ENCODE results near the gene OR5J2.
"Not testable (repeated sequence)": the region's sequence is repeated elsewhere in the genome, so short reads cannot be mapped to it uniquely, and the experiment has no call there.

Gene OR5J2

DNA sequence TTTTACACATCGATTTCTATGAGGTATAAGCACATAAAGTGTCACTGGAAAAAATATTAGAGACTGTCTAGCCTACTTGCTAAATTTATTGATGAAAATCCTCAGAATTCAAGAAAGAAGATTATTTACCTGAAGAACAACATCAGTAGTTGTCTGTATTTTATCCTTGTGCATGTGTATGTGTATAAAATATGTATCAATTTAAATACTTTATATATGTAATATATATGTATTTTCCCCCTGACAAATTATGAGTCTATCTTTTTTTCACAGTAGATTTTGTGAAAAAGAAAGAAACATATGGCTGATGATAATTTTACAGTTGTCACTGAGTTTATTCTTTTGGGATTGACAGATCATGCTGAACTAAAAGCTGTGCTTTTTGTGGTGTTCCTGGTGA lies at the start of gene OR5J2:
TSS of gene OR5J2 (plus strand) at position 301 of the 400 bp plus-strand sequence. CDS start at position 301, 0 bp downstream.
- DNase-seq: no peak

DNA sequence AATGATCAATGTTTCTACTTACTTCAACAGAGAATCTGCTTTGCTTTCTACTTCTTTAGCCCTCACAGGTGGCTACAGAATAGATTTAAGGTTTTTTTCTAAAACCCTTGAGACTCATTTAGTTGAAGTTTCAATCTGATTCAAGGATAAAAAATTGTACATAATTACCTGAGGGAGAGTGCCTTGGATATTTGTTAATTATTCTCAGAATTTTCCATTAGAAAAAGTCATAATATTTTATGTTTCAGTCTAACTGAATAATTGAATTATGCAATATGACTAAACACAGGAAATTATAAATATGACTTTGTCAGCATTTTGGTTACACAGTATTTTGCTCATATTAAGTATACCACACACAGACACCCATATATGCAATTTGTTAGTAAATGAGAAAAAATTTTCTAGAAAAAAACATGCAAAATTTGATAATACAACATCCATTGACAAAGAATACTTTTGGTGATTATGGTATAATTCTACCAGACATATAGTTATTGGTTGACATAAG lies 36.2 kb upstream of the OR5J2 start, which contains the start of gene OR8J3:
TSS of gene OR8J3 (minus strand) at position 51 of the 511 bp plus-strand sequence. CDS start 2,483 bp downstream, outside the sequence.
- DNase-seq: no peak

DNA sequence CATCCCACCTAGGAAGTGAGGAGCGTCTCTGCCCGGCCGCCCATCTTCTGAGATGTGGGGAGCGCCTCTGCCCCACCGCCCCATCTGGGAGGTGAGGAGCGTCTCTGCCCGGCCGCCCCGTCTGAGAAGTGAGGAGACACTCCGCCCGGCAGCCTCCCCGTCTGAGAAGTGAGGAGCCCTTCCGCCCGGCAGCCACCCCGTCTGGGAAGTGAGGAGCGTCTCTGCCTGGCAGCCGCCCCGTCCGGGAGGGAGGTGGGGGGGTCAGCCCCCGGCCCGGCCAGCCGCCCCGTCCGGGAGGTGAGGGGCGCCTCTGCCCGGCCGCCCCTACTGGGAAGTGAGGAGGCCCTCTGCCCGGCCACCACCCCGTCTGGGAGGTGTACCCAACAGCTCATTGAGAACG lies 32.7 kb upstream of the OR5J2 start:
- DNase-seq: not testable (repeated sequence)

DNA sequence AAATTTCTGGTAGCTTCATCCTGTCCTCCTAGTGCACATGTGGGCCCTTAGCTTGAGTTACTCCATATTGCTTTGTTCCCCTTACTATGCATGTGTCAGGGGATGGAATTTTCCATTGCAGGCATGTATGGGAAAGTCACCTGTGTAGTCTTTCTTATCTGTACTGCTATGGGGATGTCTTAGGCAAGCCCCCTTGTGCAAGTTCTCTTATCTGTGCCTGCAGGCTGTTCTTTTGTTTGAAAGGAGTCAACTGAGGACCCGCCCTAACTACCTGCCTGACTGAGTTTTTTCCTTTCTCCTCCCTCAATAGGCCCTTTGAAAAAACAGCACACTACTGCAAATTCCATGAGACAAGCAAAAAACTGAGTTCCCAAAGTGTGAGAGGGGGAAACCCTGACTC lies 25.0 kb upstream of the OR5J2 start:
- DNase-seq: no peak

DNA sequence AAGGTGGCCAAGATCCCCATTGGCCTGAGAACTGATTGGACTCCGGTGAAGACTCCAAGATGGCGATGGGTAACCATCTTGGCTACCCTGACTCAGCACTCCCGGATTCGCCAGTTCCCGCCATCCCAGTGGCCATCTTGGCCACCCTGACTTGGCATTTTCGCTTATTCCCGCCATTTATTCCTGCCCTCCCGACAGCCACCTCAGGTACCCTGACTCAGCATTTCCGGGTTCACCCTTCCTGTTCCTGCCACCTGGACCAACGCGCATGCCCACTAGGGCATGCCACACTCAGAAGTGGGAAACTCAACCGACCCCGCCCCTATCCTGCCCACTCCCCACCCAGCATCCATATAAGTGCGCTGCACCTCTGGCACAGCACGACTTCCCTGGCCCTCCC lies 24.1 kb upstream of the OR5J2 start:
- DNase-seq: no peak

DNA sequence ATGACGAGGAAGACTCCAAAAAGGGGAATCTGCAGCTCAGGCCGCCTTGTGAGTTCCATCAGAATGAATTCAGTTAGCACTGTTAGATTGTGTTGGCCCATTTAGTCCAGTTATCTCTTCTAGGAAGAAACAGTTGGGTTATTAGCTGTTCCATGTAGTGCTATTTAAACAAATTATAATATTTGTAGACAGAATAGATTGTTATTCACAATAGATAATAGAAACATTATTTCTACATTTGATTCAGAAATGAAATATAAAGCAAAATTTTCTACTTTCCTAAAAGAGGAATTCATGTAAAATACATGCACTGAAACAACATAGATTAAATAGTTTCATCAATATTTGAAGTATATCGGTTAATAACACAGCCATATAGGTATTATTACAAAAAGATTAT lies 16.2 kb upstream of the OR5J2 start, which contains the start of gene OR8K5:
TSS of gene OR8K5 (minus strand) at position 101 of the 400 bp plus-strand sequence. CDS start at position 101, 0 bp downstream.
- DNase-seq: no peak

DNA sequence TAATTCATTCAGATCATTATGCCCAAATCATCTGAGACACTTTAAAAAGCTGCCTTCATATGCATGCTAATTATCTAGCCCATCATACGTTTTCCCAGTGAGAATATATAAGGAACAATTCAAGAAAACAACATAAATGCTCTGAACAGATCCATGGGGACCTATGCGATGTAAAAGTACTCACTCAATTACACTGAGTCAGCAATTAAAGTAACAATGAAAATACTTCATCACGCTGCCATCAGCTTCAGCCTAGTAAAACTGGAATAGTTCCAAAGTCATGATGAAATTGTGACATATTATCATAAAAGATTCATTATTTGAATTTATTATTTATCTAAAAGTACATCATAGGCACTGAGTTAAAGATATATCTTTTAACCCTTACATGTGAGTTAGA lies 12.6 kb upstream of the OR5J2 start:
- DNase-seq: no peak

DNA sequence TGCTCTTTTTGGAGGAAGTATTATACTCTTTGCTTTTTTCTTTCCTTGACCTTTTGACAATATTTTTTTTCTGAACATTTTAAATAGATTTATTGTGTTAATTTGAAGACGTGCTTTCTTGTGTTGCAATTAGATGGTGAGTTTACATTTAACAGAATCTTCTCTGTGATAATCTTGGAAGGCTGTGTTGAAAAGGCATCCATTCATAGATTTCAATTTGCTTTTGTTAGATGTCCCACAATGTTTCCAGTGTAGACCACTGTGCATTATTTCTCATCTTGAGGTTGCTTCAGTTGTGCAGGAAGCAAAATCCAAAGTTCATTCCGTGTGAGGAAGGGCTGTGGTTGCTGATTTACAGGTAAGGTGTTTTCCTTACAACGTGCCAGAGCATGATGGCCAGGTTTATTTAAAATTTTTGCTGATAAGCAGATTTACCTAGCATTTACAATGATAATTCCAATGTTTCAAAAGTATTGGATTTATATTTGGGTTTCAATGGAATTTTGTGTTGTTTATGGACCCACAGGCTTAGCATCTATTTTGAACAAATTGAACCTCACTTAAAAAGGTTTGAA lies 4.1 kb upstream of the OR5J2 start:
- no peak for DNase-seq

DNA sequence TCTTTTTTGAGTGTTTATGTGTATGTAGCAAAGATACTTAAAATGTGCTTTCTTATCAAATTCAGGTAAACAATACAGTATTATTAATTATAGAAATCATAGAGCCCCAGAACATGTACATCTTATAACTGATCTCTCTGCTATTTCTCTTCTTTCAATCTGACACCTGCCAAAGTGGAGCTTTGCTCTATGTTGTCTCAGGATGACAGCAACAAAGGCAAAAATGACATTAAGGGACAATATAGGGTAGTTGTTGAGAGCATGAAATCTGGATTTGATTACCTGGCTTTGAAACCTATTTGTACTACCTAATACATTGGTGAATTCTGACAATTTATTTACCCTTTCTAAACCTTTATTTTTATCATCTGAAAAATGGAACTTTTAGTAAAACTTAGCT lies 7.0 kb downstream of the OR5J2 start:
- DNase-seq: no peak

DNA sequence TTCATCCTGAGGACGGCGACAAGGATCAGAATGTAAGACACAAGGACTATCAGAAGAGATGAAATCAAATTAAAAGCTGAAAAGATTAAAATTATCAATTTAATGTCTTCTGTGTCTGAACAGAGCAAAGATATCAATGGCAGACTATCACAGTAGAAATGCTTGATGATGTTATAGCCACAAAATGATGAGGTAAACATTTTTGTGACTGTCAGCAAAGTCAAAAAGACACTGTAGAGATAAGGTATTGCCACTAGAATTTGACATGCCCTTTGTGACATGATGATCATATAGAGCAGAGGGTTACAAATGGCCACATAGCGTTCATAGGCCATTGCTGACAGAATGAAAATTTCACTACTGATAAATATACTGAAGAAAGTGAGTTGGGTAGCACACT lies 12.2 kb downstream of the OR5J2 start:
- no peak for DNase-seq

DNA sequence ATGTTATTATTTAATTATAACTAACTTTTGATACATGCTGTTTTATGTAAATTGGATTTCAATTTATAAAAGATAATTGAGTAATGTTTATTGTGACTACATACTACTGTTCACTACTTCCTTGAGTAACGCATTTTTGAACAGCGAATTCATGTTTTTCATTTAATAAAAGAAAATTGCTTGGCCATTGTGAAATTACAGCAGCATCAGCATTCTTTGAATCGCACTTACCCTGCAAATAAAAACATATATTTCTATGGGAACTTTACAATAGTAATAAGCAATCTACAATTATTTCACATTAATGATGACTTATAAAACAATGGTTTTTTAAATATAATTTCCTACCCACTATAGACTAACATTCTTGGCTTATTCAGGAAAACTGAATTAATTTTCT lies 20.3 kb downstream of the OR5J2 start:
- DNase-seq: no peak

DNA sequence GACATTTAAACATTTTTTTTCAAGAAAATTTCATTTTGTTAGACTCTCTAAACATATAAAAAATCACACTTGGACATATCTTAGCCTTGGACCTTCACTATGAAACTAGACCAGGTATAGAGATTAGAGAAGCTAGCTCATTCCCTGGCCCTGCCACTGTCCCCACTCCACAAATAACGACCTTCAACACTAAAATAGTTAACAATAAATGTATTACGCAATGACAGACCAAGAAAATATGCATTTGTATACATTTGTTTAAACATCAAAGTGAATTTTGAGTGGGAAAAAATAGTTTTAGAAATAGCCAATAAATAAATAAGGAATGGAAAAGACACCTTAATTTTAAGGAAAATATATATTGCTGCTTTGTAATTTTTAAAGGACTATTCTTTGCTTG lies 20.9 kb downstream of the OR5J2 start:
- DNase-seq: no peak

DNA sequence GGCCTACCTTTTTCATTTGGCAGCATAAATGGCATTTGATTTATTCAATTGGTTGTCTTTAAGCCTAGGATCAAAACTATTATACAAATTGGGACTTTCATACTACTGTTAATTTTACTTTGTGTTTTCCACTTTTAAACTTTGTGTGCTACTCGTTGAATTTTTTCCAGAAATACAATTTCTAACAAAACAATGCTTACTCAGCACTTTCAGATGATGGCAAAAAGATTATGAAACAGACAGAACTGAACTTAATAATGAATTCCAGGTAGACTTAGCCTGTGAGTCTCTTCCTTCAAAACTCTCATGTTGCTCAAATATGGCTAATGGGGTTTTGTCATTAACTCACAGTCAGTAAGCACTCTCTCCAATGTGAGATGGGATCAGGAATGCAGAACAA lies 31.4 kb downstream of the OR5J2 start:
- DNase-seq: no peak

DNA sequence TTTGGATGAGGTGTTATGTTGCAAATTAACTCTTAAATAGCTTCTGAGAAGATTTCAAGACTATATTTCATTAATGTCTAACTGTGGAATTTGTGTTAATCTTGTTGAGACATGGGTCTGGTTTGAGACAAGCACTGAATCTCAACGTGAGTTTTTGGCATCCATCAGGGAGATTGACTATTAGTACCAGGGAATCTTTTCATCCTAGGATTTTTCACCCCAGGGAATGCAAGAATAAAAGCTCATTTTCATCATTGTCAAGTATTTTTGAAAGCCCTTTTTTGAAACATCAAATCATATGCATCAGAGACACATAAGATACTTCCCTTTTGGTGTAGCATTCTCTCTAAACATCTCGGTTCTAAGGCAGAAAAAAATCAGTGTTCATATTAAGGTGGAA lies 38.1 kb downstream of the OR5J2 start:
- no peak for DNase-seq

DNA sequence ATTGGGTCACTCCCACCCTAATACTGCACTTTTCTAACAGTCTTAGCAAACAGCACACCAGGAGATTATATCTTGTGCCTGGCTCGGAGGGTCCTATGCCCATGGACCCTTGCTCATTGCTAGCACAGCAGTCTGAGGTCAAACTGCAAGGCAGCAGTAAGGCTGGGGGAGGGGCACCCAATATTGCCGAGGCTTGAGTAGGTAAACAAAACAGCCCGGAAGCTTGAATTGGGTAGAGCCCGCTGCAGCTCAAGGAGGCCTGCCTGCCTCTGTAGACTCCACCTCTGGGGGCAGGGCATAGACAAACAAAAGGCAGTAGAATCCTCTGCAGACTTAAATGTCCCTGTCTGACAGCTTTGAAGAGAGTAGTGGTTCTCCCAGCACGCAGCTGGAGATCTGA lies 43.3 kb downstream of the OR5J2 start:
- not testable (repeated sequence) for DNase-seq
